ENCODE results near the gene PCBP2. TPM values are rescaled to one million over a fixed set of nuclear protein-coding genes. Genes with fewer than 3 reads are reported as not detected.

PCBP2 gene
- total RNA-seq: 100 to 1,000 TPM; 144 to 235 TPM

GRCh38 chr12:53451661-53452158, at the start of gene PCBP2:
PCBP2 (plus strand) TSS chr12:53452102; CDS start chr12:53454801, 2,699 bp downstream.

GRCh38 chr12:53423597-53423996, 28.3 kb upstream of the PCBP2 start, which contains the start of gene AMHR2:
AMHR2 (plus strand) TSS chr12:53423855; CDS start chr12:53423935, 80 bp downstream.

GRCh38 chr12:53441040-53441833, 10.7 kb upstream of the PCBP2 start, which contains the start of gene PRR13:
PRR13 (plus strand) TSS chr12:53441734; CDS start chr12:53442715, 981 bp downstream.

GRCh38 chr12:53499266-53500141, 47.6 kb downstream of the PCBP2 start, which contains the start of gene MAP3K12:
MAP3K12 (minus strand) TSS chr12:53499458; CDS start chr12:53487391, 12,067 bp downstream.

GRCh38 chr12:53500776-53501614, 49.1 kb downstream of the PCBP2 start, which contains the start of gene TARBP2:
TARBP2 (plus strand) TSS chr12:53501283; CDS start chr12:53501409, 126 bp downstream.

GRCh38 chr12:53506881-53507602, 55.1 kb downstream of the PCBP2 start, which contains the start of gene NPFF:
NPFF (minus strand) TSS chr12:53507484; CDS start chr12:53507474, 10 bp downstream.

Small RNAs within 50 kb of the gene (small RNA-seq; reads per million reads assigned to genes)
- gene AC023509.3: 0 reads per million in 2 donors

Other genes with a start within 250 kb of the PCBP2 start
- 1 to 10 TPM; 2.7 to 4.1 TPM for gene ITGB7, start 244.9 kb upstream of the PCBP2 start, total RNA-seq
- 10 to 100 TPM; 18.9 to 34.6 TPM for gene RARG, start 219.9 kb upstream of the PCBP2 start, total RNA-seq
- gene ESPL1, start 183.8 kb upstream of the PCBP2 start, total RNA-seq: 10 to 100 TPM; 10.3 to 21.6 TPM
- 100 to 1,000 TPM; 174 to 245 TPM for gene PFDN5, start 156.6 kb upstream of the PCBP2 start, total RNA-seq
- gene MYG1, start 152.4 kb upstream of the PCBP2 start, total RNA-seq: 10 to 100 TPM; 36.5 to 48.6 TPM
- 10 to 100 TPM; 48.9 to 57.6 TPM for gene AAAS, start 130.5 kb upstream of the PCBP2 start, total RNA-seq
- gene SP7, start 115.7 kb upstream of the PCBP2 start, total RNA-seq: not detected
- gene SP1, start 71.9 kb upstream of the PCBP2 start, total RNA-seq: 10 to 100 TPM; 46.1 to 47.3 TPM
- not detected for gene AMHR2, start 28.2 kb upstream of the PCBP2 start, total RNA-seq
- 10 to 100 TPM; 65.7 to 88.9 TPM for gene PRR13, start 10.4 kb upstream of the PCBP2 start, total RNA-seq
- gene MAP3K12, start 47.4 kb downstream of the PCBP2 start, total RNA-seq: 10 to 100 TPM; 42.0 to 45.0 TPM
- gene TARBP2, start 49.2 kb downstream of the PCBP2 start, total RNA-seq: 10 to 100 TPM; 56.8 to 79.3 TPM
- gene NPFF, start 55.4 kb downstream of the PCBP2 start, total RNA-seq: not detected
- 10 to 100 TPM in 1 of 2 donors, 1 to 10 TPM in 1; 9.3 to 11.7 TPM for gene ATF7, start 174.3 kb downstream of the PCBP2 start, total RNA-seq
- gene ATP5MC2, start 224.0 kb downstream of the PCBP2 start, total RNA-seq: 100 to 1,000 TPM; 107 to 132 TPM

All from melanocyte of skin (primary cell).